ENCODE data around the gene LGALS7B.

DNA sequence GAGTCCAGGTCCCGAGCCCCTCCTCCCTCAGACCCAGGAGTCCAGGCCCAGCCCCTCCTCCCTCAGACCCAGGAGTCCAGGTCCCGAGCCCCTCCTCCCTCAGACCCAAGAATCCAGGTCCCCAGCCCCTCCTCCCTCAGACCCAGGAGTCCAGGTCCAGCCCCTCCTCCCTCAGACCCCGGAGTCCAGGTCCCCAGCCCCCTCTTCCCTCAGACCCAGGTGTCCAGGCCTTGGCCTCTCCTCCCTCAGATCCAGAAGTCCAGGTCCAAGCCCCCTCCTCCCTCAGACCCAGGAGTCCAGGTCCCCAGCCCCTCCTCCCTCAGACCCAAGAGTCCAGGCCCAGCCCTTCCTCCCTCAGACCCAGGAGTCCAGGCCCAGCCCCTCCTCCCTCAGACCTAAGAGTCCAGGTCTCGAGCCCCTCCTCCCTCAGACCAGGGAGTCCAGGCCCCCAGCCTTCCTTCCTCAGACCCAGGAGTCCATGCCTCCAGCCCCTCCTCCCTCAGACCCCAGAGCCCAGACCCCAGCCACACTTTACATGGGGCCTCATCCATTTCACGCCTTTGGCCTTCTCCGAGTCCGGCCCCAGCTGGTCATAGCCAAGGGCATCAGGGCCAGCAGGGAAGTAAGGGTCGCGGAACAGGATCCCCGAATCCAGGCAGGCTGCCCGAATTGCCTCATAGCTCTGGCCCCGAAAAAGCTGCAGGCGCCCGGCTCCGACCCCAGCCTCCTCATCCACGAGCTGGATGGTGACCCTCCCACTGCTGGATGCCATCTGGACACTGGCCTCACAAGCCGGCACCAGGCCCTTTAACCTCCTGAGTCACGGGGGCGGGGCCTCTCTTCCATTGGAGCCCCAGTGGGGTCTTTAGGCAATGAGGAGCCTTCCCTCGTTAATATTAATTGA is 45.4 kb upstream of the LGALS7B start:
- TF ChIP-seq, protein P1, sequence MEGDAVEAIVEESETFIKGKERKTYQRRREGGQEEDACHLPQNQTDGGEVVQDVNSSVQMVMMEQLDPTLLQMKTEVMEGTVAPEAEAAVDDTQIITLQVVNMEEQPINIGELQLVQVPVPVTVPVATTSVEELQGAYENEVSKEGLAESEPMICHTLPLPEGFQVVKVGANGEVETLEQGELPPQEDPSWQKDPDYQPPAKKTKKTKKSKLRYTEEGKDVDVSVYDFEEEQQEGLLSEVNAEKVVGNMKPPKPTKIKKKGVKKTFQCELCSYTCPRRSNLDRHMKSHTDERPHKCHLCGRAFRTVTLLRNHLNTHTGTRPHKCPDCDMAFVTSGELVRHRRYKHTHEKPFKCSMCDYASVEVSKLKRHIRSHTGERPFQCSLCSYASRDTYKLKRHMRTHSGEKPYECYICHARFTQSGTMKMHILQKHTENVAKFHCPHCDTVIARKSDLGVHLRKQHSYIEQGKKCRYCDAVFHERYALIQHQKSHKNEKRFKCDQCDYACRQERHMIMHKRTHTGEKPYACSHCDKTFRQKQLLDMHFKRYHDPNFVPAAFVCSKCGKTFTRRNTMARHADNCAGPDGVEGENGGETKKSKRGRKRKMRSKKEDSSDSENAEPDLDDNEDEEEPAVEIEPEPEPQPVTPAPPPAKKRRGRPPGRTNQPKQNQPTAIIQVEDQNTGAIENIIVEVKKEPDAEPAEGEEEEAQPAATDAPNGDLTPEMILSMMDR (IDR thresholded peaks at IDR 0.05; ENCODE audit: low read length) = no peak
- no peak for TF ChIP-seq EZH2 (optimal IDR thresholded peaks at IDR 0.05; ENCODE audit: low read depth, low read length)

Data from MM.1S (cell line).